Liver (tissue), 9 donors: Measurements from ENCODE around the gene C12orf75. TPM values are rescaled to one million over a fixed set of nuclear protein-coding genes. Genes with fewer than 3 reads are reported as not detected.

Experiments
- DNase-seq: peaks from one replicate; pipeline ENCODE4 v3.0.0-alpha.2; 2017; ENCODE audit warnings: low spot score
- H3K27ac ChIP-seq, 2 donors: one replicate each; pipeline ENCODE4 v1.7.0; 2013; ENCODE audit warnings: inconsistent platforms in 2 of 2, low read length in 2 of 2, control low read depth in 1 of 2, low read depth in 1 of 2, mild to moderate bottlenecking in 1 of 2
- H3K27me3 ChIP-seq, 4 donors: one replicate each; pipeline versions ENCODE4 v1.6.1 to v1.7.0; 2013; ENCODE audit warnings: low read length in 3 of 4, inconsistent platforms in 1 of 4, mild to moderate bottlenecking in 1 of 4, moderate library complexity in 1 of 4; ENCODE audit not compliant: control insufficient read depth in 4 of 4, insufficient read depth in 4 of 4
- H3K36me3 ChIP-seq, 4 donors: one replicate each; pipeline versions ENCODE4 v1.6.1 to v1.7.0; 2013; ENCODE audit warnings: low read length in 3 of 4, mild to moderate bottlenecking in 3 of 4, low read depth in 1 of 4, moderate library complexity in 1 of 4; ENCODE audit not compliant: control insufficient read depth in 4 of 4, insufficient read depth in 3 of 4
- H3K4me1 ChIP-seq, 4 donors: one replicate each; pipeline versions ENCODE4 v1.6.1 to v1.7.0; 2013; ENCODE audit warnings: low read length in 3 of 4, mild to moderate bottlenecking in 3 of 4, moderate library complexity in 1 of 4; ENCODE audit not compliant: control insufficient read depth in 4 of 4, insufficient read depth in 4 of 4
- H3K4me3 ChIP-seq, 3 donors: one replicate each; pipeline versions ENCODE4 v1.6.1 to v1.7.0; 2013; ENCODE audit warnings: low read length in 3 of 3, control low read depth in 1 of 3, low read depth in 1 of 3, mild to moderate bottlenecking in 1 of 3
- H3K9ac ChIP-seq, 2 donors: one replicate each; pipeline ENCODE4 v1.7.0; 2013; ENCODE audit warnings: low read length in 2 of 2, mild to moderate bottlenecking in 2 of 2, moderate library complexity in 2 of 2, control low read depth in 1 of 2, low read depth in 1 of 2
- H3K9me3 ChIP-seq, 4 donors: one replicate each; pipeline versions ENCODE4 v1.6.1 to v1.7.0; 2013; ENCODE audit warnings: low read length in 3 of 4; ENCODE audit not compliant: control insufficient read depth in 4 of 4
- EGR1 ChIP-seq, 2 donors: IDR thresholded peaks; 2 replicates each; pipeline ENCODE4 v1.6.1; 2016 to 2018; ENCODE audit warnings: antibody characterized with exemption in 2 of 2, low read depth in 2 of 2
- FOXA1 ChIP-seq: IDR thresholded peaks from 2 replicates; pipeline ENCODE4 v1.6.1; 2016; ENCODE audit warnings: antibody characterized with exemption
- FOXA2 ChIP-seq: IDR thresholded peaks from 2 replicates; pipeline ENCODE4 v1.6.1; 2016; ENCODE audit warnings: antibody characterized with exemption
- GABPA ChIP-seq, 2 donors: IDR thresholded peaks in 1 of 2; conservative IDR thresholded peaks in 1 of 2; 2 replicates each; pipeline ENCODE4 v1.6.1; 2016; ENCODE audit warnings: antibody characterized with exemption in 2 of 2, mild to moderate bottlenecking in 1 of 2, moderate library complexity in 1 of 2
- HNF4A ChIP-seq, 2 donors: conservative IDR thresholded peaks; 2 replicates each; pipeline ENCODE4 v1.6.1; 2016; ENCODE audit warnings: antibody characterized with exemption in 2 of 2, mild to moderate bottlenecking in 2 of 2
- HNF4G ChIP-seq: IDR thresholded peaks from 2 replicates; pipeline ENCODE4 v1.6.1; 2016; ENCODE audit warnings: antibody characterized with exemption
- JUND ChIP-seq, 2 donors: IDR thresholded peaks; 2 replicates each; pipeline ENCODE4 v1.6.1; 2016; ENCODE audit warnings: antibody characterized with exemption in 2 of 2
- RAD21 ChIP-seq, 2 donors: IDR thresholded peaks; 2 replicates each; pipeline ENCODE4 v1.6.1; 2016; ENCODE audit warnings: antibody characterized with exemption in 2 of 2, mild to moderate bottlenecking in 2 of 2
- RXRA ChIP-seq, 2 donors: IDR thresholded peaks; 2 replicates each; pipeline ENCODE4 v1.6.1; 2017 to 2018; ENCODE audit warnings: antibody characterized with exemption in 2 of 2, mild to moderate bottlenecking in 1 of 2
- SP1 ChIP-seq: IDR thresholded peaks from 2 replicates; pipeline ENCODE4 v1.6.1; 2018; ENCODE audit warnings: antibody characterized with exemption, mild to moderate bottlenecking
- TAF1 ChIP-seq: conservative IDR thresholded peaks from 2 replicates; pipeline ENCODE4 v1.6.1; 2016; ENCODE audit warnings: antibody characterized with exemption, mild to moderate bottlenecking
- YY1 ChIP-seq: IDR thresholded peaks from 2 replicates; pipeline ENCODE4 v1.6.1; 2016; ENCODE audit warnings: antibody characterized with exemption, mild to moderate bottlenecking
- WGBS: extraction: QIAGEN DNeasy Blood & Tissue Kit; methylation state at CpG from one replicate; pipeline ENCODE4 v1.1.7; 2013; 5-methylcytosine and 5-hydroxymethylcytosine counted together
- polyA plus RNA-seq, 2 donors: library from polyadenylated mRNA; stranded (reverse) in 1 of 2; unstranded in 1 of 2; fragments of 200-250 nt in 1 of 2; fragments of >200 nt in 1 of 2; fragmentation: Nextera tagmentation in 1 of 2; extraction: Ambion mirVana in 1 of 2; gene quantifications; one replicate each; pipeline versions ENCODE4 v1.2.1 to v1.2.3, GENCODE V29; 2013 to 2015
- total RNA-seq, 2 donors: library from RNA; depleted of rRNA; stranded (reverse); fragments of >200 nt; gene quantifications; one replicate each; pipeline ENCODE4 v1.2.3, GENCODE V29; 2014
- TF ChIP-seq, protein P1 (sequence below): IDR thresholded peaks from 2 replicates; pipeline ENCODE4 v1.6.1; 2016; ENCODE audit warnings: antibody characterized with exemption
- TF ChIP-seq, protein P2 (sequence below): IDR thresholded peaks from 2 replicates; pipeline ENCODE4 v1.6.1; 2016; ENCODE audit warnings: antibody characterized with exemption, mild to moderate bottlenecking
- TF ChIP-seq, protein P3 (sequence below): IDR thresholded peaks from 2 replicates; pipeline ENCODE4 v1.6.1; 2016; ENCODE audit warnings: antibody characterized with exemption
- TF ChIP-seq, protein P4 (sequence below): IDR thresholded peaks from 2 replicates; pipeline ENCODE4 v1.6.1; 2016; ENCODE audit warnings: antibody characterized with exemption
- TF ChIP-seq, protein P5 (sequence below): fragments of 150-350 bp; IDR thresholded peaks from 2 replicates; pipeline ENCODE4 v1.5.1; 2017; ENCODE audit warnings: improper control_type of control experiment, low read depth, low read length; ENCODE audit not compliant: missing input control
- donor health status: healthy.
- donor health status: healthy.
- donor health status: healthy.
- donor health status: healthy.
- donor health status: healthy.

Gene C12orf75
- total and polyA plus RNA-seq, 4 donors = 1.2 to 3.9 (median 2.8) TPM

DNA sequence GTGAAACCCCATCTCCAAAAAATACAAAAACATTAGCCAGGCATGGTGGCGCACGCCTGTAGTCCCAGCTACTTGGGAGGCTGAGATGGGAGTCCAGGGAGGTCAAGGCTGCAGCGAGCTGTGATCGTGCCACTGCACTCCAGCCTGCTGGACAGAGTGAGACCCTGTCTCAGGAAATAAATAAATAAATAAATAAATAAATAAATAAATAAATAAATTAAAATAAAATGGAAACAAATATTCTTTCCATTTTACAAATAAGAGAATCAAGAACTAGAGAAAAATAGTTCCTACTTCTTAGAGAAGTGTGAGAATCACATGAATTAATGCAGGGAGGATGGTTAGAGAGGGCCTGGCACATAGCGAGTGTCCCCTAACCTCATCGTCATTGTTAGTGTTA is 53.7 kb downstream of the C12orf75 start:
- Histone ChIP-seq H3K27me3 (no peaks in the 10 kb centered on the region), H3K4me1 (peaks cover 0 to 5% (median 4%) of the 10 kb centered on the region in 4 donors), H3K27ac (no peak overlapping the region), H3K9ac (no peak overlapping the region), H3K9me3 (no peaks in the 10 kb centered on the region), H3K36me3 (no peaks in the 10 kb centered on the region), H3K4me3 (no peak overlapping the region)
- no peak for TF ChIP-seq RXRA (IDR thresholded peaks at IDR 0.05)
- no peak for TF ChIP-seq SP1
- TF ChIP-seq FOXA1 = no peak
- TF ChIP-seq, protein P1, sequence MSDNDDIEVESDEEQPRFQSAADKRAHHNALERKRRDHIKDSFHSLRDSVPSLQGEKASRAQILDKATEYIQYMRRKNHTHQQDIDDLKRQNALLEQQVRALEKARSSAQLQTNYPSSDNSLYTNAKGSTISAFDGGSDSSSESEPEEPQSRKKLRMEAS = no peak
- TF ChIP-seq, protein P2, sequence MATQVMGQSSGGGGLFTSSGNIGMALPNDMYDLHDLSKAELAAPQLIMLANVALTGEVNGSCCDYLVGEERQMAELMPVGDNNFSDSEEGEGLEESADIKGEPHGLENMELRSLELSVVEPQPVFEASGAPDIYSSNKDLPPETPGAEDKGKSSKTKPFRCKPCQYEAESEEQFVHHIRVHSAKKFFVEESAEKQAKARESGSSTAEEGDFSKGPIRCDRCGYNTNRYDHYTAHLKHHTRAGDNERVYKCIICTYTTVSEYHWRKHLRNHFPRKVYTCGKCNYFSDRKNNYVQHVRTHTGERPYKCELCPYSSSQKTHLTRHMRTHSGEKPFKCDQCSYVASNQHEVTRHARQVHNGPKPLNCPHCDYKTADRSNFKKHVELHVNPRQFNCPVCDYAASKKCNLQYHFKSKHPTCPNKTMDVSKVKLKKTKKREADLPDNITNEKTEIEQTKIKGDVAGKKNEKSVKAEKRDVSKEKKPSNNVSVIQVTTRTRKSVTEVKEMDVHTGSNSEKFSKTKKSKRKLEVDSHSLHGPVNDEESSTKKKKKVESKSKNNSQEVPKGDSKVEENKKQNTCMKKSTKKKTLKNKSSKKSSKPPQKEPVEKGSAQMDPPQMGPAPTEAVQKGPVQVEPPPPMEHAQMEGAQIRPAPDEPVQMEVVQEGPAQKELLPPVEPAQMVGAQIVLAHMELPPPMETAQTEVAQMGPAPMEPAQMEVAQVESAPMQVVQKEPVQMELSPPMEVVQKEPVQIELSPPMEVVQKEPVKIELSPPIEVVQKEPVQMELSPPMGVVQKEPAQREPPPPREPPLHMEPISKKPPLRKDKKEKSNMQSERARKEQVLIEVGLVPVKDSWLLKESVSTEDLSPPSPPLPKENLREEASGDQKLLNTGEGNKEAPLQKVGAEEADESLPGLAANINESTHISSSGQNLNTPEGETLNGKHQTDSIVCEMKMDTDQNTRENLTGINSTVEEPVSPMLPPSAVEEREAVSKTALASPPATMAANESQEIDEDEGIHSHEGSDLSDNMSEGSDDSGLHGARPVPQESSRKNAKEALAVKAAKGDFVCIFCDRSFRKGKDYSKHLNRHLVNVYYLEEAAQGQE = no peak
- TF ChIP-seq RAD21 (IDR thresholded peaks at IDR 0.05) = no peak
- TF ChIP-seq, protein P3, sequence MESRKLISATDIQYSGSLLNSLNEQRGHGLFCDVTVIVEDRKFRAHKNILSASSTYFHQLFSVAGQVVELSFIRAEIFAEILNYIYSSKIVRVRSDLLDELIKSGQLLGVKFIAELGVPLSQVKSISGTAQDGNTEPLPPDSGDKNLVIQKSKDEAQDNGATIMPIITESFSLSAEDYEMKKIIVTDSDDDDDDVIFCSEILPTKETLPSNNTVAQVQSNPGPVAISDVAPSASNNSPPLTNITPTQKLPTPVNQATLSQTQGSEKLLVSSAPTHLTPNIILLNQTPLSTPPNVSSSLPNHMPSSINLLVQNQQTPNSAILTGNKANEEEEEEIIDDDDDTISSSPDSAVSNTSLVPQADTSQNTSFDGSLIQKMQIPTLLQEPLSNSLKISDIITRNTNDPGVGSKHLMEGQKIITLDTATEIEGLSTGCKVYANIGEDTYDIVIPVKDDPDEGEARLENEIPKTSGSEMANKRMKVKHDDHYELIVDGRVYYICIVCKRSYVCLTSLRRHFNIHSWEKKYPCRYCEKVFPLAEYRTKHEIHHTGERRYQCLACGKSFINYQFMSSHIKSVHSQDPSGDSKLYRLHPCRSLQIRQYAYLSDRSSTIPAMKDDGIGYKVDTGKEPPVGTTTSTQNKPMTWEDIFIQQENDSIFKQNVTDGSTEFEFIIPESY = no peak
- no peak for TF ChIP-seq HNF4A (conservative IDR thresholded peaks at IDR 0.05)
- TF ChIP-seq, protein P4, sequence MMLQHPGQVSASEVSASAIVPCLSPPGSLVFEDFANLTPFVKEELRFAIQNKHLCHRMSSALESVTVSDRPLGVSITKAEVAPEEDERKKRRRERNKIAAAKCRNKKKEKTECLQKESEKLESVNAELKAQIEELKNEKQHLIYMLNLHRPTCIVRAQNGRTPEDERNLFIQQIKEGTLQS = no peak
- TF ChIP-seq TAF1 = no peak
- TF ChIP-seq FOXA2 = no peak
- TF ChIP-seq, protein P5, sequence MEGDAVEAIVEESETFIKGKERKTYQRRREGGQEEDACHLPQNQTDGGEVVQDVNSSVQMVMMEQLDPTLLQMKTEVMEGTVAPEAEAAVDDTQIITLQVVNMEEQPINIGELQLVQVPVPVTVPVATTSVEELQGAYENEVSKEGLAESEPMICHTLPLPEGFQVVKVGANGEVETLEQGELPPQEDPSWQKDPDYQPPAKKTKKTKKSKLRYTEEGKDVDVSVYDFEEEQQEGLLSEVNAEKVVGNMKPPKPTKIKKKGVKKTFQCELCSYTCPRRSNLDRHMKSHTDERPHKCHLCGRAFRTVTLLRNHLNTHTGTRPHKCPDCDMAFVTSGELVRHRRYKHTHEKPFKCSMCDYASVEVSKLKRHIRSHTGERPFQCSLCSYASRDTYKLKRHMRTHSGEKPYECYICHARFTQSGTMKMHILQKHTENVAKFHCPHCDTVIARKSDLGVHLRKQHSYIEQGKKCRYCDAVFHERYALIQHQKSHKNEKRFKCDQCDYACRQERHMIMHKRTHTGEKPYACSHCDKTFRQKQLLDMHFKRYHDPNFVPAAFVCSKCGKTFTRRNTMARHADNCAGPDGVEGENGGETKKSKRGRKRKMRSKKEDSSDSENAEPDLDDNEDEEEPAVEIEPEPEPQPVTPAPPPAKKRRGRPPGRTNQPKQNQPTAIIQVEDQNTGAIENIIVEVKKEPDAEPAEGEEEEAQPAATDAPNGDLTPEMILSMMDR = no peak
- no peak for TF ChIP-seq GABPA (IDR thresholded peaks at IDR 0.05 in 1 of 2, conservative IDR thresholded peaks at IDR 0.05 in 1 of 2)
- TF ChIP-seq YY1 = no peak
- WGBS = 95% methylated on average over 6 of the region's 6 CpGs
- no peak for DNase-seq

DNA sequence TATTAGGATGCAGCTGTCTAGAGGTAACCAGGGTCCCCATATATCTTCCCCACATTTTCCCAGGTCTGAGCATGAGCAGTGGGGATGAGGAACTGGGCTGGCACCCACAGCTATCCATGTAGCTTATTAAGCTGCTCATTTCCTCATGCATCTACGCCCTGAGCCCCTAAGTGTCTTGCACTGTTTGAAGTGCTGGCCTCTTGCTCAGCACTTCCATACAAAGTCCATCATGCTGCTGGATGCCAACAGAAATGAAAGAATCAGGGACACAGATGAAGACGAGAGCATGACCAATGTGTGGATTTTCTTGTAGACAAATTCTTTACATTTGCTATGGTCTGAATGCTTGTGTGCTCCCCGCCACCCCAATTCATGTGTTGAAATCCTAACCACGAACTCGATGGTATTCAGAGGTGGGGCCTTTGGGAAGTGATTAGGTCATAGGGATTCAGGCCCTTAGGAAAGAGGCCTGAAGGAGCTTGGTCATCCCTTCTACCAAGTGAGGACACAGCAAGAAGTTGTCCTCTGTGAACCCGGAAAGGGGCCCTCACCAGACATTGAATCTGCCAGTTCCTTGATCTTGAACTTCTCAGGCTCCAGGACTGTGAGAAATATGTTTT is 54.5 kb downstream of the C12orf75 start:
- Histone ChIP-seq H3K9ac (no peak overlapping the region), H3K36me3 (no peaks in the 10 kb centered on the region), H3K4me3 (no peak overlapping the region), H3K4me1 (peaks cover 0 to 5% (median 4%) of the 10 kb centered on the region in 4 donors), H3K9me3 (no peaks in the 10 kb centered on the region), H3K27me3 (no peaks in the 10 kb centered on the region), H3K27ac (no peak overlapping the region)
- DNase-seq = no peak
- 79% methylated on average over 6 of the region's 6 CpGs for WGBS
- TF ChIP-seq TAF1 (no peak), GABPA (IDR thresholded peaks at IDR 0.05 in 1 of 2, conservative IDR thresholded peaks at IDR 0.05 in 1 of 2) (no peak), HNF4G (no peak), FOXA1 (no peak), FOXA2 (no peak), JUND (IDR thresholded peaks at IDR 0.05) (no peak), SP1 (no peak), RAD21 (IDR thresholded peaks at IDR 0.05) (no peak), EGR1 (IDR thresholded peaks at IDR 0.05; ENCODE audit: low read depth in 2 of 2) (no peak)
- TF ChIP-seq, protein P3 = no peak
- TF ChIP-seq, protein P5 = no peak
